Progenitor cell of endocrine pancreas (in vitro differentiated cells): ENCODE results near the gene RGS14. TPM values are rescaled to one million over a fixed set of nuclear protein-coding genes. Genes with fewer than 3 reads are reported as not detected.

Experiments
- DNase-seq: peaks from one replicate; pipeline ENCODE4 v3.0.0; 2021; ENCODE audit warnings: low spot score; ENCODE audit not compliant: unreplicated experiment
- H3K27ac Mint-ChIP-seq: 2 replicates; pipeline ENCODE4 v1.8.0; 2021; ENCODE audit warnings: mild to moderate bottlenecking, moderate library complexity, mixed read lengths
- H3K27me3 Mint-ChIP-seq: 2 replicates; pipeline ENCODE4 v1.8.0; 2021; ENCODE audit warnings: mixed read lengths
- H3K36me3 Mint-ChIP-seq: 2 replicates; pipeline ENCODE4 v1.8.0; 2022; ENCODE audit warnings: mixed read lengths; ENCODE audit not compliant: insufficient read depth
- H3K4me1 Mint-ChIP-seq: 2 replicates; pipeline ENCODE4 v1.8.0; 2021; ENCODE audit warnings: low read depth, mixed read lengths
- H3K4me3 Mint-ChIP-seq: 2 replicates; pipeline ENCODE4 v1.8.0; 2021; ENCODE audit warnings: low read depth, mild to moderate bottlenecking, moderate library complexity, mixed read lengths
- H3K9me3 Mint-ChIP-seq: 2 replicates; pipeline ENCODE4 v1.8.0; 2021; ENCODE audit warnings: low read depth, mixed read lengths
- total RNA-seq: library from RNA; stranded (reverse); gene quantifications from 2 replicates; pipeline ENCODE4 v1.2.1, GENCODE V29; 2021
- TF ChIP-seq, protein P1 (sequence below): fragments of 200-600 bp; sonication (generic); IDR thresholded peaks from one replicate; pipeline ENCODE4 v1.5.0; 2021; ENCODE audit warnings: antibody characterized with exemption, mild to moderate bottlenecking; ENCODE audit not compliant: unreplicated experiment

The RGS14 gene
- total RNA-seq, 1 donor from 2014 or later: 13.0 TPM

DNA sequence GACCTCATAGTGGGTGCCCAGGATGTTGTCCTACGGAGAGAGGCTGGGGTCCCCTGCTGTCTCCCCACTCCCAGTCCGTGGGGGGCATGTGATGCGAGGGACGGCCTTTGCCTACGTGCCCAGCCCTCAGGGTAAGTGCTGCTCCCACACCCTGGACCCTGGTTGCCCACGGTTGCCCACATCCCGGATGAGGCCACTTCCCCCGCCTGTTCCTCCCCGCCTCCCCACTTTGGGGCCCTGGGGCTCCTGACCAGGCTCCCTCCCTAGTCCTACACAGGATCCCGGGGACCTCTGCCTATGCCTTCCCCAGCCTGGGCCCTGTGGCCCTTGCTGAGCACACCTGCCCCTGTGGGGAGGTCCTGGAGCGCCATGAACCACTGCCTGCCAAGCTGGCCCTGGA is 28.0 kb downstream of the RGS14 start:
- DNase-seq: no peak
- H3K4me3 Mint-ChIP-seq: no peak overlapping the region
- TF ChIP-seq, protein P1, sequence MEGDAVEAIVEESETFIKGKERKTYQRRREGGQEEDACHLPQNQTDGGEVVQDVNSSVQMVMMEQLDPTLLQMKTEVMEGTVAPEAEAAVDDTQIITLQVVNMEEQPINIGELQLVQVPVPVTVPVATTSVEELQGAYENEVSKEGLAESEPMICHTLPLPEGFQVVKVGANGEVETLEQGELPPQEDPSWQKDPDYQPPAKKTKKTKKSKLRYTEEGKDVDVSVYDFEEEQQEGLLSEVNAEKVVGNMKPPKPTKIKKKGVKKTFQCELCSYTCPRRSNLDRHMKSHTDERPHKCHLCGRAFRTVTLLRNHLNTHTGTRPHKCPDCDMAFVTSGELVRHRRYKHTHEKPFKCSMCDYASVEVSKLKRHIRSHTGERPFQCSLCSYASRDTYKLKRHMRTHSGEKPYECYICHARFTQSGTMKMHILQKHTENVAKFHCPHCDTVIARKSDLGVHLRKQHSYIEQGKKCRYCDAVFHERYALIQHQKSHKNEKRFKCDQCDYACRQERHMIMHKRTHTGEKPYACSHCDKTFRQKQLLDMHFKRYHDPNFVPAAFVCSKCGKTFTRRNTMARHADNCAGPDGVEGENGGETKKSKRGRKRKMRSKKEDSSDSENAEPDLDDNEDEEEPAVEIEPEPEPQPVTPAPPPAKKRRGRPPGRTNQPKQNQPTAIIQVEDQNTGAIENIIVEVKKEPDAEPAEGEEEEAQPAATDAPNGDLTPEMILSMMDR: no peak
- H3K9me3 Mint-ChIP-seq: no peaks in the 10 kb centered on the region
- peaks cover 1% of the 10 kb centered on the region for H3K4me1 Mint-ChIP-seq
- H3K27me3 Mint-ChIP-seq: peaks cover 50% of the 10 kb centered on the region
- H3K36me3 Mint-ChIP-seq: no peaks in the 10 kb centered on the region
- no peak overlapping the region for H3K27ac Mint-ChIP-seq

DNA sequence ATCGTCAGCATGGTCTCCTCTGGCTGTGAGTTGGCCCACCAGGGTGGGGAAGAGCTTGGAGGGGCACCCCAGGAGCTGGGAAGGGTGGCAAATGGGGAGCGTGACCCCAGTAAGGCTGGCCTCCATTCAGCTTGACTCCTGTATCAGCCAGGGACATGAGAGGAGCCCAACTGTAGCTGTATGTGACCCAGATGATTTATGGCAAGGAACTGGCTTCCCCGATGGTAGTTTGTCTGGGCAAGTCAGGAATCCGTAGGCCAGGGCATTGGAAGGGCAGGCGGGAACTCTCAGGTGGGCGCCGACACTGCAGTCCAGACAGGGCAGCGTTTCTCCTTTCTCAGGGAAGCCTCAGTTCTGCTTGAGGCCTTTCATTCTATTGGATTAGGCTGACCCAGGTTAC is 28.8 kb downstream of the RGS14 start:
- peaks cover 1% of the 10 kb centered on the region for H3K4me1 Mint-ChIP-seq
- DNase-seq: no peak
- H3K9me3 Mint-ChIP-seq: no peaks in the 10 kb centered on the region
- no peak overlapping the region for H3K4me3 Mint-ChIP-seq
- H3K36me3 Mint-ChIP-seq: no peaks in the 10 kb centered on the region
- peaks cover 47% of the 10 kb centered on the region for H3K27me3 Mint-ChIP-seq
- TF ChIP-seq, protein P1: no peak
- H3K27ac Mint-ChIP-seq: no peak overlapping the region

DNA sequence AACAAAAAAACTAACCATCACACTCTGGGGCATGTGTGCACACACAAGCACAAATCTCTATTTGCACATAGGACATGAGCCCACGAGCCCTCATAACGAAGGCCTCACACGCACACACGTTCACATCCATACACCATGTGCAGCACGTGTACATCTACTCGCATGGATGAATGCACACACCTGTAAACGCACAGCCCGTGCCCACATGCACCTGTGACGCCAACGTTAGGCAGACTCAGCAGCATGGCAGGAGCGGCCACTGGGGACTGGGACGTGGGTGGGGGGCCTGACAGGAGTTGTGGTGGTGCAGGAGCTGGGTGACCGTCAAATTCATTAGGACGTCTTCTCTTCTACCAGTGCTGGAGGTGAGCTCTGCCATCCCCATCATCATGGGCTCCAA is 29.7 kb downstream of the RGS14 start:
- Mint-ChIP-seq H3K9me3 (no peaks in the 10 kb centered on the region), H3K4me1 (peaks cover 1% of the 10 kb centered on the region), H3K27ac (peak overlapping the region; percentile 84), H3K4me3 (no peak overlapping the region), H3K36me3 (no peaks in the 10 kb centered on the region), H3K27me3 (peaks cover 44% of the 10 kb centered on the region)
- DNase-seq: no peak
- TF ChIP-seq, protein P1: no peak

DNA sequence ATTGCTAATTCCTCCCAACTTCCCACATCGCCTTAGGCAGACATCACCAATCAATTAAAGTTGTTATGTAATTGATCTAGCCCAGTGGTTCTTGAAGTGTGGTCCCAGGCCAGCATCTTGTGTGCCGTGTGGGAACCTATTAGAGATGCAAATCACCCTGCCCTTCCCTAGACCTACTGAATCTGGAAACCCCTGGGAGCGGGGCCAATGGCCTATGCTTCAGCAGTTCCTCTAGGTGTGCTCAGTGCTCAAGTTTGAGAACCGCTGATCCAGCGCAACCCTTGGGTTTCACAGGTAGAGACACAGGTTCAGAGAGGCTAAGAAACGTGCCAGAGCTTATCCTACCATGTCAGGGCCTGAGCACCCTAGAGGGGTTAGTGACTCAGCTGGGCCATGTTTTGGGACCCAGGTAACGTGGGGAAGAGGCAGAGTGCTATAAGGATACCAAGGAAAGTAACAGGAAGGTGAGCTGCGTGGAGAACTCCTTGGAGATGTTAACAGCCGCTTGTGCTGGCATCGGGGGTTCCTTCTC is 30.9 kb downstream of the RGS14 start:
- Mint-ChIP-seq H3K4me1 (peaks cover 1% of the 10 kb centered on the region), H3K9me3 (no peaks in the 10 kb centered on the region), H3K27me3 (peaks cover 38% of the 10 kb centered on the region), H3K4me3 (no peak overlapping the region), H3K36me3 (no peaks in the 10 kb centered on the region), H3K27ac (no peak overlapping the region)
- TF ChIP-seq, protein P1: no peak
- no peak for DNase-seq

DNA sequence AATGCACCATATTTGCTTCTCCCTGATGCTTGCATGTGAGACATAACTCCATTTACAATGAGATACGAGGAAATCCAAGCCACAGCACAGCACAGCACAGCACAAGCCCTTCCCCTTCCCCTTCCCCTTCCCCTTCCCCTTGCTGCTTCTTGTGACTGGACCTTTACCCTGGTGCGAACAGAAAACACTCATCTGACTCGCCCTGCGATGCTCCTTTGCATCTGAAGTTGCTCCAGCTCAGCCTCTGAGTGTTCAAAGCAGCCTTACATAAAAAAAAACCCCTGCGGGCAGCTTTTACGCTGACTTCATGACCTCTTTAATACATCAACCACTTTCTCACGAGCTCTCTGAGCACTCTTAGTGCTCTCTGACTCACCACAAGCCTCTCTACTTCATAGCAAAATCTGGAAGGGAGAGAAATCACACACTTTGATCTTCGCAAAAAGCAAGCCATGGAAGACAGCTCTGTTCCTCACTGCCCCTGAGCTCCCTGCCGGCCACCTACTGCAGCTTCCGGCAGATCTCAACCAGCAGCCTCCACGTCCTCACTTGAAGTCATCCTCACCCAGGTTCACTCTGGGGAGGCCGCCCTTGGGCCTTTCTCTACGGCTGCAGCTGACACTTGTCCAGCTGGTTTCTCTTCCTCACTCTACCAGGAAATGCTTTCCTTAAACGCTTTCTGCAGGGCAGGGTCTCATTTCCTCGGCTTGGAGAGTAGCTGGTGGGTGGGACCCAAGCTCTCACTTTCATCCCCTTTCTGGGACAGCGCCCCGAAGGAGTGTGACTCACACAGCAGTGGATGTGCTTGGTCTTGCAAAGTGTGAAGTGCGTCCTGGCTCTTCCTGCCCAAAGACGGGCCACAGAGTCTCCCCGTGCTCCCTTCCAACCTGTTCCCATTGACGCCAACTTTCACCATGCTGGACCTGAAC is 31.8 kb downstream of the RGS14 start:
- TF ChIP-seq, protein P1: no peak
- no peaks in the 10 kb centered on the region for H3K36me3 Mint-ChIP-seq
- no peak overlapping the region for H3K27ac Mint-ChIP-seq
- H3K4me3 Mint-ChIP-seq: no peak overlapping the region
- no peaks in the 10 kb centered on the region for H3K9me3 Mint-ChIP-seq
- H3K4me1 Mint-ChIP-seq: peaks cover 1% of the 10 kb centered on the region
- no peak for DNase-seq
- H3K27me3 Mint-ChIP-seq: peaks cover 33% of the 10 kb centered on the region
